Calu3 (cell line): ENCODE data around the gene LRRC25. TPM values are rescaled to one million over a fixed set of nuclear protein-coding genes. Genes with fewer than 3 reads are reported as not detected.

Experiments
- Bru-seq: library from RNA; stranded (reverse); fragments of 400-500 nt; gene quantifications from one replicate; lab custom pipeline; 2021; lab: Mats Ljungman, UMichigan
- BruChase-seq, 2 experiments: library from RNA; stranded (reverse); fragments of 400-500 nt; gene quantifications; one replicate each; lab custom pipeline; 2021; lab: Mats Ljungman, UMichigan
- BruUV-seq: library from RNA; stranded (reverse); fragments of 400-500 nt; replicated peaks from 2 replicates; lab custom pipeline; 2021; lab: Mats Ljungman, UMichigan
- CTCF ChIA-PET: fragments of 300-600 bp; sonication (Branson Sonifier 250); formaldehyde crosslinking; loops from one replicate; lab custom pipeline; 2022; ENCODE audit warnings: antibody characterized with exemption; lab: Charles Lee
- DNase-seq: peaks from one replicate; pipeline ENCODE4 v3.0.0; 2022
- H3K27ac Mint-ChIP-seq: one replicate; pipeline ENCODE4 v1.8.0; 2022; ENCODE audit warnings: mixed read lengths; ENCODE audit not compliant: unreplicated experiment
- H3K27me3 Mint-ChIP-seq: one replicate; pipeline ENCODE4 v1.8.0; 2022; ENCODE audit warnings: mixed read lengths; ENCODE audit not compliant: unreplicated experiment
- H3K36me3 Mint-ChIP-seq: one replicate; pipeline ENCODE4 v1.8.0; 2022; ENCODE audit warnings: mild to moderate bottlenecking, moderate library complexity, mixed read lengths; ENCODE audit not compliant: insufficient read depth, unreplicated experiment
- H3K4me1 Mint-ChIP-seq: one replicate; pipeline ENCODE4 v1.8.0; 2022; ENCODE audit warnings: mild to moderate bottlenecking, low read depth, mixed read lengths; ENCODE audit not compliant: unreplicated experiment
- H3K4me3 Mint-ChIP-seq: one replicate; pipeline ENCODE4 v1.8.0; 2022; ENCODE audit warnings: mild to moderate bottlenecking, low read depth, moderate library complexity, mixed read lengths; ENCODE audit not compliant: unreplicated experiment
- H3K9me3 Mint-ChIP-seq: one replicate; pipeline ENCODE4 v1.8.0; 2022; ENCODE audit warnings: low read depth, mixed read lengths; ENCODE audit not compliant: unreplicated experiment
- CTCF ChIP-seq: fragments of 200-600 bp; IDR thresholded peaks from one replicate; pipeline ENCODE4 v1.8.0; 2022; ENCODE audit warnings: antibody characterized with exemption; ENCODE audit not compliant: unreplicated experiment
- intact Hi-C: fragments of 100-400 bp; cut with micrococcal nuclease; formaldehyde crosslinking; loops from one replicate; pipeline ENCODE4 v1.10.0; 2022; ENCODE audit not compliant: unreplicated experiment
- long read RNA-seq: library from polyadenylated mRNA; stranded (forward); transcript quantifications from one replicate; pipeline ENCODE4 v2.0.0, GENCODE V29; 2022
- total RNA-seq: library from RNA; stranded (reverse); gene quantifications from 2 replicates; pipeline ENCODE4 v1.2.3, GENCODE V29; 2022

Gene LRRC25
- total RNA-seq (not detected in 2 replicates), Bru-seq, nascent RNA (not detected), BruChase-seq, experiment 1, labeled RNA remaining after a 6-hour chase (not detected), BruChase-seq, experiment 2, labeled RNA remaining after a 2-hour chase (not detected)
- long read RNA-seq = 0 reads

GRCh38 chr19:18397242-18398202, at the start of gene LRRC25:
TSS of gene LRRC25 (minus strand) at chr19:18397622. CDS start at chr19:18396963, 659 bp downstream.
- Mint-ChIP-seq H3K4me1 (peaks cover 13% of the 10 kb centered on the region), H3K4me3 (no peak within 1 kb of the TSS), H3K27ac (no peak within 1 kb of the TSS), H3K27me3 (no peaks in the 10 kb centered on the region), H3K36me3 (peaks cover 10% of the 10 kb centered on the region), H3K9me3 (no peaks in the 10 kb centered on the region)
- no peak for DNase-seq
- no TSS peak for BruUV-seq
- no peak for TF ChIP-seq CTCF
- intact Hi-C loops = no loop called here
- CTCF ChIA-PET = no interaction called here

GRCh38 chr19:18446811-18447359, 49.5 kb upstream of the LRRC25 start:
- H3K27me3 Mint-ChIP-seq = no peaks in the 10 kb centered on the region
- DNase-seq = no peak
- peaks cover 2% of the 10 kb centered on the region for H3K9me3 Mint-ChIP-seq
- no TSS peak for BruUV-seq
- no peak overlapping the region for H3K27ac Mint-ChIP-seq
- H3K4me1 Mint-ChIP-seq = peaks cover 9% of the 10 kb centered on the region
- CTCF ChIA-PET = no interaction called here
- H3K36me3 Mint-ChIP-seq = peaks cover 27% of the 10 kb centered on the region
- intact Hi-C loops = no loop called here
- no peak overlapping the region for H3K4me3 Mint-ChIP-seq
- TF ChIP-seq CTCF = no peak

GRCh38 chr19:18446145-18446810, 48.9 kb upstream of the LRRC25 start:
- no peak for TF ChIP-seq CTCF
- no TSS peak for BruUV-seq
- Mint-ChIP-seq H3K4me3 (no peak overlapping the region), H3K27ac (no peak overlapping the region), H3K9me3 (peaks cover 2% of the 10 kb centered on the region), H3K4me1 (peaks cover 9% of the 10 kb centered on the region), H3K36me3 (peaks cover 27% of the 10 kb centered on the region), H3K27me3 (no peaks in the 10 kb centered on the region)
- DNase-seq = no peak
- CTCF ChIA-PET = no interaction called here
- intact Hi-C loops = no loop called here

- BruUV-seq = no TSS peak
- no peak overlapping the region for H3K4me3 Mint-ChIP-seq
- no peak for DNase-seq
- H3K36me3 Mint-ChIP-seq = peaks cover 26% of the 10 kb centered on the region
- H3K9me3 Mint-ChIP-seq = peaks cover 2% of the 10 kb centered on the region
- no peak overlapping the region for H3K27ac Mint-ChIP-seq
- H3K4me1 Mint-ChIP-seq = peaks cover 15% of the 10 kb centered on the region
- no peaks in the 10 kb centered on the region for H3K27me3 Mint-ChIP-seq
- no peak for TF ChIP-seq CTCF
- CTCF ChIA-PET = interaction anchor here (0.6 kb wide), 1 partner anchor 16 kb away, joined by 3 read pairs; no protein-coding TSS in a partner anchor
- intact Hi-C loops = no loop called here
Measured at GRCh38 chr19:18445262-18445948, 48.0 kb upstream of the LRRC25 start.
